Fibroblast of lung (primary cell): ENCODE measurements around the gene LGALSL. TPM values are rescaled to one million over a fixed set of nuclear protein-coding genes. Genes with fewer than 3 reads are reported as not detected.

Experiments
- DNase-seq, 2 donors: peaks; one replicate each; pipeline versions ENCODE4 v3.0.0 to v3.0.0-alpha.2; 2010; ENCODE audit warnings: low read depth in 2 of 2
- H2AFZ ChIP-seq: 2 replicates; pipeline ENCODE4 v1.5.1; 2012; ENCODE audit warnings: low read length, control low read depth, inconsistent platforms
- H3K27ac ChIP-seq: 2 replicates; pipeline ENCODE4 v1.5.1; 2011; ENCODE audit warnings: low read length, control low read depth; ENCODE audit not compliant: insufficient read depth
- H3K27me3 ChIP-seq: 2 replicates; pipeline ENCODE4 v1.5.1; 2011; ENCODE audit warnings: mild to moderate bottlenecking, low read length; ENCODE audit not compliant: control insufficient read depth, insufficient read depth
- H3K36me3 ChIP-seq: 2 replicates; pipeline ENCODE4 v1.5.1; 2011; ENCODE audit warnings: low read length; ENCODE audit not compliant: control insufficient read depth, insufficient read depth
- H3K4me1 ChIP-seq: 2 replicates; pipeline ENCODE4 v1.5.1; 2011; ENCODE audit warnings: low read length; ENCODE audit not compliant: control insufficient read depth, insufficient read depth; ENCODE audit errors: extremely low read depth
- H3K4me2 ChIP-seq: 2 replicates; pipeline ENCODE4 v1.5.1; 2011; ENCODE audit warnings: low read length, control low read depth; ENCODE audit not compliant: insufficient read depth; ENCODE audit errors: extremely low read depth
- H3K4me3 ChIP-seq, 4 experiments: fragments of 200-600 bp in 1 of 4; sonication (generic) in 1 of 4; replicated peaks in 1 of 4; 2 replicates each; pipeline ENCODE4 v1.5.1; 2011 to 2016; ENCODE audit warnings: low read length in 4 of 4, low read depth in 3 of 4, mild to moderate bottlenecking in 3 of 4, control low read depth in 2 of 4, inconsistent platforms in 1 of 4, mixed read lengths in 1 of 4; ENCODE audit not compliant: insufficient read depth in 1 of 4; ENCODE audit errors: control extremely low read depth in 1 of 4
- H3K79me2 ChIP-seq: 2 replicates; pipeline ENCODE4 v1.5.1; 2012; ENCODE audit warnings: mild to moderate bottlenecking, low read length, inconsistent platforms; ENCODE audit not compliant: control insufficient read depth, insufficient read depth
- H3K9ac ChIP-seq: 2 replicates; pipeline ENCODE4 v1.5.1; 2011; ENCODE audit warnings: mild to moderate bottlenecking, low read length, control low read depth; ENCODE audit not compliant: insufficient read depth
- H3K9me3 ChIP-seq: 2 replicates; pipeline ENCODE4 v1.5.1; 2012; ENCODE audit warnings: low read depth, low read length; ENCODE audit not compliant: control insufficient read depth, insufficient read depth
- H4K20me1 ChIP-seq: 2 replicates; pipeline ENCODE4 v1.5.1; 2011; ENCODE audit warnings: low read length; ENCODE audit not compliant: control insufficient read depth, insufficient read depth; ENCODE audit errors: extremely low read depth
- CTCF ChIP-seq, 2 donors: IDR thresholded peaks in 1 of 2; conservative IDR thresholded peaks in 1 of 2; 1 replicate in 1 of 2; 2 replicates in 1 of 2; pipeline ENCODE4 v1.5.1; 2011 to 2012; ENCODE audit warnings: low read length in 2 of 2, control low read depth in 1 of 2, inconsistent platforms in 1 of 2, low read depth in 1 of 2, mild to moderate bottlenecking in 1 of 2
- EZH2 ChIP-seq: IDR thresholded peaks from 2 replicates; pipeline ENCODE4 v1.5.1; 2012; ENCODE audit warnings: low read length, control low read depth, mild to moderate bottlenecking; ENCODE audit errors: missing control alignments
- polyA plus RNA-seq, 2 donors: library from polyadenylated mRNA; depleted of rRNA in 1 of 2; stranded (reverse) in 1 of 2; unstranded in 1 of 2; fragments of >200 nt; gene quantifications; 2 replicates each; pipeline ENCODE4 v1.2.1, GENCODE V29; 2011 to 2012; ENCODE audit warnings: missing spikeins in 1 of 2
- total RNA-seq: library from RNA; depleted of rRNA; stranded (reverse); fragments of >200 nt; gene quantifications from 2 replicates; pipeline ENCODE4 v1.2.1, GENCODE V29; 2014

Gene LGALSL
- total and polyA plus RNA-seq, 2 donors (not counting 1 experiment from before 2014, with no cell fraction given): 3.1 to 5.7 TPM

GRCh38 chr2:64479259-64480117 lies 25.5 kb downstream of the LGALSL start:
- Histone ChIP-seq H3K4me3 (no peak overlapping the region), H3K9ac (no peak overlapping the region), H3K4me1 (no peaks in the 10 kb centered on the region), H3K79me2 (no peaks in the 10 kb centered on the region), H3K9me3 (no peaks in the 10 kb centered on the region), H3K4me2 (no peak overlapping the region), H3K27me3 (peaks cover 2% of the 10 kb centered on the region), H2AFZ (no peak overlapping the region), H3K36me3 (no peaks in the 10 kb centered on the region), H4K20me1 (no peaks in the 10 kb centered on the region), H3K27ac (no peak overlapping the region)
- DNase-seq: no peak
- TF ChIP-seq EZH2: no peak
- no peak for TF ChIP-seq CTCF (conservative IDR thresholded peaks at IDR 0.05 in 1 of 2, IDR thresholded peaks at IDR 0.05 in 1 of 2; ENCODE audit: low read depth in 1 of 2, low read length in 2 of 2)

- no peaks in the 10 kb centered on the region for H3K4me1 ChIP-seq
- H3K36me3 ChIP-seq: no peaks in the 10 kb centered on the region
- H3K4me2 ChIP-seq: no peak overlapping the region
- TF ChIP-seq EZH2: no peak
- TF ChIP-seq CTCF (conservative IDR thresholded peaks at IDR 0.05 in 1 of 2, IDR thresholded peaks at IDR 0.05 in 1 of 2; ENCODE audit: low read depth in 1 of 2, low read length in 2 of 2): no peak
- H2AFZ ChIP-seq: no peak overlapping the region
- peaks cover 10% of the 10 kb centered on the region for H3K27me3 ChIP-seq
- H3K9me3 ChIP-seq: no peaks in the 10 kb centered on the region
- no peaks in the 10 kb centered on the region for H3K79me2 ChIP-seq
- H4K20me1 ChIP-seq: no peaks in the 10 kb centered on the region
- no peak overlapping the region for H3K9ac ChIP-seq
- no peak overlapping the region for H3K4me3 ChIP-seq
- DNase-seq: no peak
- H3K27ac ChIP-seq: no peak overlapping the region
Measured at GRCh38 chr2:64481665-64482064, 27.7 kb downstream of the LGALSL start.

GRCh38 chr2:64482243-64482642 lies 28.3 kb downstream of the LGALSL start:
- no peak overlapping the region for H3K4me2 ChIP-seq
- no peaks in the 10 kb centered on the region for H3K9me3 ChIP-seq
- TF ChIP-seq EZH2 (no peak), CTCF (conservative IDR thresholded peaks at IDR 0.05 in 1 of 2, IDR thresholded peaks at IDR 0.05 in 1 of 2; ENCODE audit: low read depth in 1 of 2, low read length in 2 of 2) (no peak)
- H4K20me1 ChIP-seq: no peaks in the 10 kb centered on the region
- H3K4me1 ChIP-seq: no peaks in the 10 kb centered on the region
- H3K27me3 ChIP-seq: peaks cover 10% of the 10 kb centered on the region
- no peaks in the 10 kb centered on the region for H3K36me3 ChIP-seq
- no peak overlapping the region for H3K27ac ChIP-seq
- H3K4me3 ChIP-seq: no peak overlapping the region
- no peak overlapping the region for H3K9ac ChIP-seq
- no peaks in the 10 kb centered on the region for H3K79me2 ChIP-seq
- H2AFZ ChIP-seq: no peak overlapping the region
- DNase-seq: no peak
